ENCODE data around the gene TMEM132D.

TMEM132D gene

GRCh38 chr12:129481921-129482320 lies 421.9 kb downstream of the TMEM132D start:
- no peak for TF ChIP-seq CTCF (IDR thresholded peaks at IDR 0.05; ENCODE audit: low read length)
- no peak for TF ChIP-seq EZH2 (IDR thresholded peaks at IDR 0.05; ENCODE audit: borderline replicate concordance, low read length)
- H3K79me2 ChIP-seq (ENCODE audit: insufficient read depth, low read length): no peaks in the 10 kb centered on the region
- no peaks in the 10 kb centered on the region for H4K20me1 ChIP-seq (ENCODE audit: insufficient read depth, low read length)
- no peak overlapping the region for H3K9ac ChIP-seq (ENCODE audit: low read length)
- no peak overlapping the region for H3K27ac ChIP-seq (ENCODE audit: low read depth, low read length, poor library complexity, severe bottlenecking)
- no peaks in the 10 kb centered on the region for H3K4me1 ChIP-seq (ENCODE audit: insufficient read depth, low read length, severe bottlenecking)
- H3F3A ChIP-seq (ENCODE audit: insufficient read depth, low read length): no peaks in the 10 kb centered on the region
- no peaks in the 10 kb centered on the region for H3K27me3 ChIP-seq (ENCODE audit: insufficient read depth, low read length)
- no peak overlapping the region for H3K4me3 ChIP-seq (ENCODE audit: low read depth, low read length, poor library complexity, severe bottlenecking)
- H3K36me3 ChIP-seq (ENCODE audit: insufficient read depth, low read length): no peaks in the 10 kb centered on the region
- H3K9me3 ChIP-seq (ENCODE audit: low read length): no peaks in the 10 kb centered on the region
- no peaks in the 10 kb centered on the region for H3K9me2 ChIP-seq (ENCODE audit: low read depth, low read length)
- H3K4me2 ChIP-seq (ENCODE audit: low read length): no peak overlapping the region
- H2AFZ ChIP-seq (ENCODE audit: low read length): no peak overlapping the region

- H3K9ac ChIP-seq (ENCODE audit: low read length): no peak overlapping the region
- no peak overlapping the region for H3K4me2 ChIP-seq (ENCODE audit: low read length)
- H3K36me3 ChIP-seq (ENCODE audit: insufficient read depth, low read length): no peaks in the 10 kb centered on the region
- no peak overlapping the region for H2AFZ ChIP-seq (ENCODE audit: low read length)
- TF ChIP-seq CTCF (IDR thresholded peaks at IDR 0.05; ENCODE audit: low read length) (no peak), EZH2 (IDR thresholded peaks at IDR 0.05; ENCODE audit: borderline replicate concordance, low read length) (no peak)
- no peaks in the 10 kb centered on the region for H3K9me2 ChIP-seq (ENCODE audit: low read depth, low read length)
- no peak overlapping the region for H3K4me3 ChIP-seq (ENCODE audit: low read depth, low read length, poor library complexity, severe bottlenecking)
- H3K27me3 ChIP-seq (ENCODE audit: insufficient read depth, low read length): no peaks in the 10 kb centered on the region; the same call in 1 of the 2 replicates
- no peaks in the 10 kb centered on the region for H3K9me3 ChIP-seq (ENCODE audit: low read length)
- no peaks in the 10 kb centered on the region for H4K20me1 ChIP-seq (ENCODE audit: insufficient read depth, low read length)
- no peaks in the 10 kb centered on the region for H3K79me2 ChIP-seq (ENCODE audit: insufficient read depth, low read length)
- no peaks in the 10 kb centered on the region for H3F3A ChIP-seq (ENCODE audit: insufficient read depth, low read length)
- no peak overlapping the region for H3K27ac ChIP-seq (ENCODE audit: low read depth, low read length, poor library complexity, severe bottlenecking)
- no peaks in the 10 kb centered on the region for H3K4me1 ChIP-seq (ENCODE audit: insufficient read depth, low read length, severe bottlenecking)
Observed at GRCh38 chr12:129470196-129470595, 433.6 kb downstream of the TMEM132D start.

GRCh38 chr12:129467726-129468125 lies 436.1 kb downstream of the TMEM132D start:
- no peak overlapping the region for H3K27ac ChIP-seq (ENCODE audit: low read depth, low read length, poor library complexity, severe bottlenecking)
- no peaks in the 10 kb centered on the region for H3K9me3 ChIP-seq (ENCODE audit: low read length)
- no peaks in the 10 kb centered on the region for H4K20me1 ChIP-seq (ENCODE audit: insufficient read depth, low read length)
- H3K27me3 ChIP-seq (ENCODE audit: insufficient read depth, low read length): no peaks in the 10 kb centered on the region; the same call in 1 of the 2 replicates
- no peak overlapping the region for H3K9ac ChIP-seq (ENCODE audit: low read length)
- H3F3A ChIP-seq (ENCODE audit: insufficient read depth, low read length): no peaks in the 10 kb centered on the region
- no peak overlapping the region for H3K4me2 ChIP-seq (ENCODE audit: low read length)
- no peaks in the 10 kb centered on the region for H3K36me3 ChIP-seq (ENCODE audit: insufficient read depth, low read length)
- no peaks in the 10 kb centered on the region for H3K79me2 ChIP-seq (ENCODE audit: insufficient read depth, low read length)
- TF ChIP-seq EZH2 (IDR thresholded peaks at IDR 0.05; ENCODE audit: borderline replicate concordance, low read length) (no peak), CTCF (IDR thresholded peaks at IDR 0.05; ENCODE audit: low read length) (no peak)
- no peak overlapping the region for H3K4me3 ChIP-seq (ENCODE audit: low read depth, low read length, poor library complexity, severe bottlenecking)
- H2AFZ ChIP-seq (ENCODE audit: low read length): no peak overlapping the region
- no peaks in the 10 kb centered on the region for H3K9me2 ChIP-seq (ENCODE audit: low read depth, low read length)
- no peaks in the 10 kb centered on the region for H3K4me1 ChIP-seq (ENCODE audit: insufficient read depth, low read length, severe bottlenecking)
